ENCODE measurements around the gene ALAD.

GRCh38 chr9:113355040-113355596, 46.0 kb downstream of the ALAD start:
- no peak for TF ChIP-seq POLR2A (IDR thresholded peaks at IDR 0.05)
- no peak for TF ChIP-seq EP300 (IDR thresholded peaks at IDR 0.05)

Measured in gastroesophageal sphincter (tissue), 2 donors.